Small intestine (tissue), 7 donors: ENCODE data around the gene TMEM63B. TPM values are rescaled to one million over a fixed set of nuclear protein-coding genes. Genes with fewer than 3 reads are reported as not detected.

Source experiments
- DNase-seq, 2 donors: peaks; one replicate each; pipeline versions ENCODE4 v3.0.0 to v3.0.0-alpha.2; 2013
- FAIRE-seq: peaks from 2 replicates; lab custom pipeline; 2012; peaks lifted over from hg19 to GRCh38; lab: Jason Lieb, UNC
- H3K27ac ChIP-seq, 3 donors: one replicate each; pipeline ENCODE4 v1.5.1; 2013; ENCODE audit warnings: low read length in 2 of 3, mild to moderate bottlenecking in 2 of 3, control low read depth in 1 of 3, inconsistent platforms in 1 of 3, low read depth in 1 of 3, moderate library complexity in 1 of 3
- H3K27me3 ChIP-seq, 3 donors: one replicate each; pipeline ENCODE4 v1.6.1; 2013; ENCODE audit warnings: low read length in 3 of 3, inconsistent platforms in 1 of 3; ENCODE audit not compliant: control insufficient read depth in 3 of 3, insufficient read depth in 3 of 3
- H3K36me3 ChIP-seq, 3 donors: one replicate each; pipeline ENCODE4 v1.6.1; 2013; ENCODE audit warnings: low read length in 3 of 3, inconsistent platforms in 1 of 3, low read depth in 1 of 3, mild to moderate bottlenecking in 1 of 3, moderate library complexity in 1 of 3; ENCODE audit not compliant: control insufficient read depth in 3 of 3, insufficient read depth in 2 of 3
- H3K4me1 ChIP-seq, 3 donors: one replicate each; pipeline ENCODE4 v1.6.1; 2013; ENCODE audit warnings: low read length in 2 of 3, inconsistent platforms in 1 of 3, low read depth in 1 of 3, mild to moderate bottlenecking in 1 of 3, moderate library complexity in 1 of 3; ENCODE audit not compliant: control insufficient read depth in 3 of 3, insufficient read depth in 2 of 3
- H3K4me3 ChIP-seq, 3 donors: one replicate each; pipeline ENCODE4 v1.5.1; 2013; ENCODE audit warnings: low read length in 3 of 3, control low read depth in 1 of 3, inconsistent platforms in 1 of 3, low read depth in 1 of 3, mild to moderate bottlenecking in 1 of 3, moderate library complexity in 1 of 3
- H3K9me3 ChIP-seq, 2 donors: one replicate each; pipeline ENCODE4 v1.6.1; 2013; ENCODE audit warnings: low read depth in 1 of 2, low read length in 1 of 2; ENCODE audit not compliant: control insufficient read depth in 2 of 2, insufficient read depth in 1 of 2
- WGBS, 3 donors: extraction: QIAGEN DNeasy Blood & Tissue Kit; methylation state at CpG; one replicate each; pipeline ENCODE4 v1.1.7; 2013; 5-methylcytosine and 5-hydroxymethylcytosine counted together
- polyA plus RNA-seq, 4 donors: library from polyadenylated mRNA; stranded (reverse) in 3 of 4; unstranded in 1 of 4; fragments of 200-250 nt in 3 of 4; fragments of 120-200 nt in 1 of 4; gene quantifications; one replicate each; pipeline versions ENCODE4 v1.2.1 to v1.2.3, GENCODE V29; 2013
- donor health status: healthy with polysubstance abuse.
- donor health status: control.
- donor health status: control.
- donor health status: Bipolar disorder and iron deficiency.
- donor health status: healthy.

The TMEM63B gene
- polyA plus RNA-seq, 4 donors: 13.2 to 33.9 (median 25.6) TPM

DNA sequence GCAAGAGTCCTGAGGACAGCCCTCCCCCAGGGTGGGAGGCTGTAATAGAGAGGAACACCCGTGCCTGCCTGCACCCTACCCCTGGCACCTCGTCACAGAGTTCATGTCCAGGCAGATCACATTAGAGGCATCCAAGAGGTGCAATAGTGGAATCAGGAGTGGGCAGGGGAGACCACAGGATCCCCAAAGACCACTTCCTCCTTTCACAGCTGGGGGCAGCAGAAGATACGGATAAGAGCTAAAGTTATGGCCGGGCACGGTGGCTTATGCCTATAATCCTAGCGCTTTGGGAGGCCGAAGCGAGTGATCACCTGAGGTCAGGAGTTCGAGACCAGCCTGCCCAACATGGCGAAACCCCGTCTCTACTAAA lies 29.8 kb downstream of the TMEM63B start:
- Histone ChIP-seq H3K27me3 (no peaks in the 10 kb centered on the region), H3K9me3 (no peaks in the 10 kb centered on the region), H3K4me3 (no peak overlapping the region), H3K36me3 (peaks cover 0 to 32% (median 0%) of the 10 kb centered on the region in 3 donors), H3K27ac (no peak overlapping the region), H3K4me1 (peaks cover 0 to 23% (median 0%) of the 10 kb centered on the region in 3 donors)
- no peak for FAIRE-seq
- no peak for DNase-seq
- 72 to 84% (median 84%) methylated on average over 11 of the region's 11 CpGs for WGBS, 3 donors

DNA sequence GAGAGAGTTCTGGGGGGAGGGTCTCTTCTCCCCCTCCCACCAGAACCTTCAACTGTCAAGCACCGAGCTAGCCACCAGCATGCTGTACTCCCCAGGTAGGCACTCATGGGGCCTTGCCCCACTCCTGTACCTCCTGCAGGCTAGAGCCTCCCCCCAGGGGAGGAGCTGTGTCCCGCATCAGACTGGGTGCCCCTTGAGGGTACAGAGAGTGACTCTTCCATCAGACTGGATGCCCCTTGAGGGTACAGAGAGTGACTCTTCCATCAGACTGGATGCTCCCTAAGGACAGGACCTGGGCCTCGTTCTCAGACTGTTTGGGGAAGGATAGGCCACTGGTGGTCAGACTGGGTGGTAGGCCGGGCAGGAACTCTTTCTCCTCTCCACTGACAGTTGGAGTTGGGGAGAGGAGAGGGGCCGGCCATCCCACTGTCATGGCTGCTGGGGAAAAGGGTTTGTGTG lies 31.4 kb downstream of the TMEM63B start, which contains the start of gene CAPN11:
CAPN11 (plus strand) TSS at position 51 of the 459 bp plus-strand sequence; CDS start at position 80, 29 bp downstream.
- 71 to 93% (median 92%) methylated on average over 5 of the region's 5 CpGs for WGBS, 3 donors
- FAIRE-seq (no peak), DNase-seq (no peak)
- H3K4me3 ChIP-seq: no peak within 1 kb of the TSS
- H3K27ac ChIP-seq: no peak within 1 kb of the TSS
- peaks cover 0 to 3% (median 0%) of the 10 kb centered on the region in 3 donors for H3K27me3 ChIP-seq
- no peaks in the 10 kb centered on the region for H3K9me3 ChIP-seq
- peaks cover 0 to 17% (median 0%) of the 10 kb centered on the region in 3 donors for H3K36me3 ChIP-seq
- H3K4me1 ChIP-seq: peaks cover 0 to 20% (median 0%) of the 10 kb centered on the region in 3 donors

DNA sequence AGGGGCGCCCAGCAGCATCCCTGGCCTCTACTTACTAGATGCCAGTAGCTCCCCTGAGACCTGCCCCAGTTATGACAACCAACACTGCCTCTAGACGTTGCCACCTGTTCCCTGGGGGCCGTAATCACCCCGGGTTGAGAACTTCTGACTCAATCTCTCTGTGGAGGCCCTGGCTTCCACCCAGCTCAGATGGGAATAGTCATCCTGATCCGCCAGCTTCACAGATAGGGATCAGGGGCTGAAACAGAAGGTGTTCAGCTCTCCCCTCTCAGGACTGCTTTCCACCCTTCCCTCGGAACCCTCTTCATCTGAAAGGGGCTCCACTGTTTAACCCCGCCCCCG lies 34.6 kb downstream of the TMEM63B start:
- FAIRE-seq (no peak), DNase-seq (no peak)
- Histone ChIP-seq H3K4me3 (no peak overlapping the region), H3K27me3 (peaks cover 0 to 3% (median 3%) of the 10 kb centered on the region in 3 donors), H3K9me3 (no peaks in the 10 kb centered on the region), H3K4me1 (no peaks in the 10 kb centered on the region), H3K27ac (no peak overlapping the region), H3K36me3 (no peaks in the 10 kb centered on the region)
- 53 to 69% (median 68%) methylated on average over 7 to 8 of the region's 8 CpGs for WGBS, 3 donors

DNA sequence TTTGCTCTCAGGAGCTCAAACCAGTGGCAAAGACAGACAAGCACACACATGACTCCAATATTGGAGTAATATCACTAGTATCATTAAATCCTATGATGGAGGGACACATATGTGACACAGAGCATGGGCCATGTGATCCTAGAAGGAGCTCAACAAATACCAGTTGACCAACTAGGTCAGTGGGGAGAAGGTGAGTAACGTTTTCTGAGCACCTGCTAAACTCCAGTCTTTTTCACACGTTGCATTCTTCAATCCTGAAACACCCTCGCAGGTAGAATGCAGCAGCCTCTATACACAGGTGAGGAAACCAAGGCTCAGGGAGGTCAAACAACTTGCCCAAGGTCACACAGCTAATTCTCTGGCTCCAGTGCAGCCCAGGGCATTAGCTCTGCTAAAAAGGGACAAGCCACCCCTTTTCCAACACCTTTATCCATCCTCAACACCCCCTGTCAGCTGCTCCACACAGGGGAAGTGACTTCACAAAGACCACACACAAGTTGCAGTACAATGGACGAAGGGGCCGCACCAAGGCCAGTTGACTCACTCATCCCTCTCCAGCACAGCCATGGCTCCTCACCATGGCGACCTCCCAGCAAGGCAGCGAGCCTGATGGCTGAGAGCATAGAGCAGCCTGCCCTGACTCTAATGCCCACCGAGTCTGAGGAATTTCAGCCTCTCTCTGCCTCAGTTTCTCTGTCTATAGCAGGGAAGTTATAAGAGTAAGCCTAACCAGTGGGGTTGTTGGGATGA lies 35.7 kb downstream of the TMEM63B start:
- Histone ChIP-seq H3K9me3 (no peaks in the 10 kb centered on the region), H3K4me1 (no peaks in the 10 kb centered on the region), H3K4me3 (no peak overlapping the region), H3K36me3 (no peaks in the 10 kb centered on the region), H3K27ac (no peak overlapping the region), H3K27me3 (peaks cover 0 to 3% (median 3%) of the 10 kb centered on the region in 3 donors)
- FAIRE-seq: no peak
- WGBS, 3 donors: 72 to 79% (median 77%) methylated on average over 8 of the region's 8 CpGs
- DNase-seq: no peak

DNA sequence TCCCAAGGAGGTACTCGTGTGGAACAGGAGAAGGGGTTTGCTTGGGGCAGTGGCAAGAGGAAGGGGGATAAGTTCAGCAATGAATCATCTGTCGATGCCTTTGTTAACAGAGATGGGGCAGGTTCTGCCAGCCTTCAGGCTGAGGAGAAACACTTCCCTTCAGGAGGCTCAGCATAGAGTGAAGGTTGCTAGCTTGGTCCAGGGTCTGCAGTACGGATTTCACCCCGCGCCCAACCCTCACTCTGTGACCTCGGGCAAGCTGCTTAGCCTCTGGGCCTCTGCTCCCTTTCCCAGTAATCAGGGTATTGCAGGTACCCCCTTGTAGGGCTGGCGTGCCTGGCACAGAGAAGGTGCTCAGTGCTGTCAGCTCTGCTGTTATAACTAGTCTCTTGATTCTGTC lies 38.8 kb downstream of the TMEM63B start:
- Histone ChIP-seq H3K36me3 (no peaks in the 10 kb centered on the region), H3K27me3 (peaks cover 0 to 7% (median 3%) of the 10 kb centered on the region in 3 donors), H3K27ac (no peak overlapping the region), H3K4me3 (no peak overlapping the region), H3K4me1 (no peaks in the 10 kb centered on the region), H3K9me3 (no peaks in the 10 kb centered on the region)
- FAIRE-seq (no peak), DNase-seq (no peak)
- WGBS, 3 donors: 70 to 84% (median 72%) methylated on average over 7 of the region's 7 CpGs

DNA sequence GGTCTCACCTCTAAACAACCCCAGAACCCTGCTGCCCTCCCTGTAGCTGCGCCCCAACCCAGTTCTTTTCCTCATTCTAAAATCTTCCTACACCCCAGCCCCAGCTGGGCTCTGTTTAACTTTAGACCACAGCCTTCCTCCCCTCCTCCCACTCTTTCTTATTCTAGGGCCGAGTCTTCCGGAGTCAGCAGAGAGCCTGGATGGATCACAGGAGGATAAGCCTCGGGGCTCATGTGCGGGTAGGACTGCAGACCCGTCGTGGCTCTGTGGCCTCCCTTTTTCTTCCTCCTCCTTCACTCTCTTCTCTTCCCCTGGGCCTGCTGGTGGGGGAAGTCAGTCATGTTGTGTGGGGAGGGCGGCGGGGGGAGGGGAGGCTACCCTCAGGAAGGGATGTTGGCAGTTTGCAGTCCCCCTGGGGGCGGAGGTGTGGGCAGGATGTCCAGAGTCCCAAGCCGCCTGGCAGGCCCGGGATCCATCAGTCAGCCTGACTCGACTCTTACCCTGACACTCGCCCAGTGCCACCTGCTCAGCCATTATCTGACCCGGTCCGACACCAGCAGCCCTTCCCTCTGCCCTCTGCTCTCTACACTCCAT lies 39.3 kb downstream of the TMEM63B start:
- Histone ChIP-seq H3K4me1 (no peaks in the 10 kb centered on the region), H3K27ac (no peak overlapping the region), H3K4me3 (no peak overlapping the region), H3K27me3 (peaks cover 0 to 7% (median 3%) of the 10 kb centered on the region in 3 donors), H3K9me3 (no peaks in the 10 kb centered on the region), H3K36me3 (no peaks in the 10 kb centered on the region)
- WGBS, 3 donors: 48 to 59% (median 57%) methylated on average over 11 to 16 of the region's 16 CpGs
- no peak for DNase-seq
- FAIRE-seq: no peak

DNA sequence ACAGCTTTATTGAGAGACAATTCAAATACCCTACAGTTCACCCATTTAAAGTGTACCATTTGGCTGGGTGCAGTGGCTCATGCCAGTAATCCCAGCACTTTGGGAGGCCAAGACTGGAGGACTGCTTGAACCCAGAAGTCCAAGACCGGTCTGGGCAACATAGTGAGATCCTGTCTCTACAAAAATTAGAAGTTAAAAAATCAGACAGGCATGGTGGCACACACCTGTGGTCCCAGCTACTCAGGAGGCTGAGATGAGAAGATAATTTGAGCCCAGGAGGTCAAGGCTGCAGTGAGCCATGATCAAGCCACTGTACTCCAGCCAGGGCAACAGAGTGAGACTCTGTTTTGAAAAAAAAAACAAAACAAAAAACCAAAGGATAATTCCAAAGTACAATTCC lies 40.2 kb downstream of the TMEM63B start:
- peaks cover 0 to 7% (median 3%) of the 10 kb centered on the region in 3 donors for H3K27me3 ChIP-seq
- H3K27ac ChIP-seq: no peak overlapping the region
- FAIRE-seq (no peak), DNase-seq (no peak)
- H3K4me3 ChIP-seq: no peak overlapping the region
- no peaks in the 10 kb centered on the region for H3K9me3 ChIP-seq
- WGBS, 3 donors: 87 to 97% (median 95%) methylated on average over 1 of the region's 1 CpG
- no peaks in the 10 kb centered on the region for H3K36me3 ChIP-seq
- peaks cover 0 to under 1% (median 0%) of the 10 kb centered on the region in 3 donors for H3K4me1 ChIP-seq

DNA sequence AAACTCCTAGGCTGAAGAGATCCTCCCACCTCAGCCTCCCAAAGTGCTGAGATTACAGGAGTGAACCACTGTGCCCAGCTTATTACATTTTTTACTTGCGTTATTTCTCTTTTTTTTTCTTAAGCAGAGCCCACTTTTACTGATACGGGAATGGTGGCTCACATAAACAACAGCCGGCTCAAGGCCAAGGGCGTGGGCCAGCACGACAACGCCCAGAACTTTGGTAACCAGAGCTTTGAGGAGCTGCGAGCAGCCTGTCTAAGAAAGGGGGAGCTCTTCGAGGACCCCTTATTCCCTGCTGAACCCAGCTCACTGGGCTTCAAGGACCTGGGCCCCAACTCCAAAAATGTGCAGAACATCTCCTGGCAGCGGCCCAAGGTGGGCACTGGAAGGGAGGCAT lies 41.8 kb downstream of the TMEM63B start:
- 15 to 49% (median 28%) methylated on average over 9 of the region's 9 CpGs for WGBS, 3 donors
- FAIRE-seq (no peak), DNase-seq (peak; percentile 42 to 67)
- H3K9me3 ChIP-seq: no peaks in the 10 kb centered on the region
- H3K4me3 ChIP-seq: no peak overlapping the region
- peaks cover 0 to 5% (median 0%) of the 10 kb centered on the region in 3 donors for H3K4me1 ChIP-seq
- H3K27ac ChIP-seq: no peak overlapping the region
- peaks cover 0 to 7% (median 0%) of the 10 kb centered on the region in 3 donors for H3K27me3 ChIP-seq
- H3K36me3 ChIP-seq: no peaks in the 10 kb centered on the region
